Tibial nerve (tissue), 4 donors: ENCODE measurements around the gene TANC1.

Experiments
- EP300 ChIP-seq, 2 donors: sonication (generic); formaldehyde crosslinking; IDR thresholded peaks; one replicate each; pipeline ENCODE4 v1.6.1; 2017; ENCODE audit warnings: antibody characterized with exemption in 2 of 2, mild to moderate bottlenecking in 1 of 2
- TF ChIP-seq, protein P1 (sequence below), 5 experiments: fragments of 200-600 bp in 3 of 5; fragments of 450-650 bp in 2 of 5; sonication (generic) in 3 of 5; IDR thresholded peaks; one replicate each; pipeline ENCODE4 v1.5.1; 2016 to 2019; ENCODE audit warnings: antibody characterized with exemption in 5 of 5, mild to moderate bottlenecking in 3 of 5, moderate library complexity in 2 of 5

DNA sequence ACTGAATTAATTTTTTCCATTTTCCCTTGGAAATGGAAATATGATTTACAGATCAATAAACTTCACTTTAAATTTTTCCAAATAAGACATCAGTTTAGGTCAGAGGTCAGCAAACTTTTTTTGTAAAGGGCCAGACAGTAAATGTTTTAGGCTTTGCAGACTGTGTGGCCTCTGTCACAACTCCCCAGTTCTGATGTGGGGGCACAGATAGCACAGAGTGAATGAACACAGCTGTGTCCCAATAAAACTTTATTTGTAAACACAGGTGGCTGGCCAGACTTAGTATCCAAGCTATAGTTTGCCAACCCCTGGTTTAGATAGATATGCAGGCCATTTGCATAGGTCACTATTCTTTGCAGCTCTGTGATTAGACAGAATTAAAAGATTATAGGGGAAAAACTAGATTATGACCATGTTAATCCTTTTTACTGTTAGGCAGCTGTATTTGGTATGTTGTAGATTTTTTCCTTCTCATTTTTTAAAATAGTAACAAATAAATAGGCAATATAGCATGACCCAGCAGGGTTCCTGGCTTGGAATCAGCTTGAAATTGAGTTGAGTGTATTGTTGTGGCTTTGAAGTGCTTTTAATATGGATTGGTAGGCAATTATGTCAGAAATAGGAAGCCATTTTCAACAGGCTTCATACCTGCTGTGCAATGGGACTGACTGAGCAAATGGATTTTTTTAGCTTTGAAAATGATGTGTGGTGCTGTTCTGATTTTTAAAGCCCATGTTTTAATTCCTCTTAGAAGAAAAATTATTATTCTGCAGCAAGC, 258.4 kb downstream of the TANC1 start:
- TF ChIP-seq, protein P1, sequence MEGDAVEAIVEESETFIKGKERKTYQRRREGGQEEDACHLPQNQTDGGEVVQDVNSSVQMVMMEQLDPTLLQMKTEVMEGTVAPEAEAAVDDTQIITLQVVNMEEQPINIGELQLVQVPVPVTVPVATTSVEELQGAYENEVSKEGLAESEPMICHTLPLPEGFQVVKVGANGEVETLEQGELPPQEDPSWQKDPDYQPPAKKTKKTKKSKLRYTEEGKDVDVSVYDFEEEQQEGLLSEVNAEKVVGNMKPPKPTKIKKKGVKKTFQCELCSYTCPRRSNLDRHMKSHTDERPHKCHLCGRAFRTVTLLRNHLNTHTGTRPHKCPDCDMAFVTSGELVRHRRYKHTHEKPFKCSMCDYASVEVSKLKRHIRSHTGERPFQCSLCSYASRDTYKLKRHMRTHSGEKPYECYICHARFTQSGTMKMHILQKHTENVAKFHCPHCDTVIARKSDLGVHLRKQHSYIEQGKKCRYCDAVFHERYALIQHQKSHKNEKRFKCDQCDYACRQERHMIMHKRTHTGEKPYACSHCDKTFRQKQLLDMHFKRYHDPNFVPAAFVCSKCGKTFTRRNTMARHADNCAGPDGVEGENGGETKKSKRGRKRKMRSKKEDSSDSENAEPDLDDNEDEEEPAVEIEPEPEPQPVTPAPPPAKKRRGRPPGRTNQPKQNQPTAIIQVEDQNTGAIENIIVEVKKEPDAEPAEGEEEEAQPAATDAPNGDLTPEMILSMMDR (IDR thresholded peaks at IDR 0.05), result no peak
- no peak for TF ChIP-seq EP300 (IDR thresholded peaks at IDR 0.05)
